AG04449 (cell line): ENCODE results near the gene PRKN.

Source experiments
- CTCF ChIA-PET: fragments of 350-600 bp; formaldehyde crosslinking; extraction: SDS; loops from one replicate; lab custom pipeline; 2021; ENCODE audit warnings: antibody characterized with exemption; lab: Yijun Ruan, JAX
- POLR2A ChIA-PET: fragments of 400-600, 350-600 bp; formaldehyde crosslinking; extraction: SDS; loops from one replicate; lab custom pipeline; 2020; ENCODE audit warnings: antibody characterized with exemption, inconsistent platforms; lab: Yijun Ruan, JAX
- DNase-seq: peaks from one replicate; pipeline ENCODE4 v3.0.0-alpha.2; 2010; ENCODE audit warnings: low read depth, low spot score
- H3K4me3 ChIP-seq: 2 replicates; pipeline ENCODE4 v1.5.1; 2011; ENCODE audit warnings: low read depth, mild to moderate bottlenecking, control low read depth, low read length
- TF ChIP-seq, protein P1 (sequence below): IDR thresholded peaks from one replicate; pipeline ENCODE4 v1.5.1; 2011; ENCODE audit warnings: mild to moderate bottlenecking, moderate library complexity, low read length, control low read depth, inconsistent platforms; ENCODE audit not compliant: insufficient read depth; ENCODE audit errors: missing control alignments

PRKN gene

DNA sequence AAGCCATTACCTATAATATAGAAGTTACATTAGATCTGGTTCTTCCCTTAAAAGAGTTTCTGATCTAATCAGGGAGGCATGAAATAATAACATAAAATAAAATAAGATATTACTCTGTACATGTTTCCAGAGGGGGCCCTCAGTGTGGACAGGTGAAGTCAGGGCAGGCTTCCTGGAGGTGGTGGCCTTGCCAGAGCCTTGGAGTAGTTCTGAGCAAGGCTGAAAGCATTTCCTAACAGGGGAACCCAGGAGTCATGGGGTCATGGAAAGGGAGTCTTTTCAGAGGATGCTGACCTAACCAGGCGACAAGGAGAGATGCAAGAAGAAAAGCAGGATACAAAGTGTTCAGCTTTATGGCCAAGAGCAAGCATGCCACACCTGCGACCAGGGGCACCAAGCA lies 982.4 kb downstream of the PRKN start:
- H3K4me3 ChIP-seq = no peak overlapping the region
- TF ChIP-seq, protein P1, sequence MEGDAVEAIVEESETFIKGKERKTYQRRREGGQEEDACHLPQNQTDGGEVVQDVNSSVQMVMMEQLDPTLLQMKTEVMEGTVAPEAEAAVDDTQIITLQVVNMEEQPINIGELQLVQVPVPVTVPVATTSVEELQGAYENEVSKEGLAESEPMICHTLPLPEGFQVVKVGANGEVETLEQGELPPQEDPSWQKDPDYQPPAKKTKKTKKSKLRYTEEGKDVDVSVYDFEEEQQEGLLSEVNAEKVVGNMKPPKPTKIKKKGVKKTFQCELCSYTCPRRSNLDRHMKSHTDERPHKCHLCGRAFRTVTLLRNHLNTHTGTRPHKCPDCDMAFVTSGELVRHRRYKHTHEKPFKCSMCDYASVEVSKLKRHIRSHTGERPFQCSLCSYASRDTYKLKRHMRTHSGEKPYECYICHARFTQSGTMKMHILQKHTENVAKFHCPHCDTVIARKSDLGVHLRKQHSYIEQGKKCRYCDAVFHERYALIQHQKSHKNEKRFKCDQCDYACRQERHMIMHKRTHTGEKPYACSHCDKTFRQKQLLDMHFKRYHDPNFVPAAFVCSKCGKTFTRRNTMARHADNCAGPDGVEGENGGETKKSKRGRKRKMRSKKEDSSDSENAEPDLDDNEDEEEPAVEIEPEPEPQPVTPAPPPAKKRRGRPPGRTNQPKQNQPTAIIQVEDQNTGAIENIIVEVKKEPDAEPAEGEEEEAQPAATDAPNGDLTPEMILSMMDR = no peak
- DNase-seq = no peak
- POLR2A ChIA-PET = no interaction called here
- CTCF ChIA-PET = no interaction called here

DNA sequence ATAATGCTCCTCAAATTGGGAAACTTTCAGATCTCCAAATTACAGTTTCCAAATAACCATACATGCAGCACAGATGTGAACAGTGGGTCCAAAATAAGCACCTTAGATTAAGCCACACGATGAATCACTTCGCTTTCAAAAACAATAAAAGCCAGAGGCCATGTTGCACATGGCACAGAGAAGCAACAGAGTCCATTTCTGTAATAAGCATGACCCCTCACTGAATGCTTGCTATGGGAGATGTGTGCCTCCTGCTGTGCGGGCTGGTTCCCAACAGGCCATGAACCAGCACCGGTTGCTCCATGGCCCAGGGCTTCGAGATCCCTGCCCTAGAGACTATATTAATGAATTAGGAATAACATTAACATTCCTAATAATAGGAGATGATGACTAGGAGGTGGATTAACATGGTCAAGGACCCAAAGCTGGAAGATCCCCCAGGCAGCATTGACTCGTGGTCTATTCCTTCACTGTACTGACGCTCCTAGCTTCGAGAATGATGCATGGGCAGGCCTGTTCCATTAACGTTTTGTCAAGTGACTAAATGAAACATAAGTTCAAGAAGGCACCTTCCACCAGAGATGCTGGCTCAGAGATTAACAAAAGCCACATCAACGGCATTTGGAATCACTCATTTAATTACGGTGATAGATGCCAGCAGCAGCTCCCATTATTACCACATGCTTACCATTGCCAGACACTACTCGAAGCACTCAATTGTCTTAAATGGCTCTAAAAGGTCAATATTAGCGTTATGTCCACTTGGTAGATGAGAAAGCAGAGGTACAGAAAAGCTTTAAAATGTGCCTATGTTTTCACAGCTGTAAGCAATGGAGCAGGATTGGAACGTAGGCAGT lies 983.1 kb downstream of the PRKN start:
- TF ChIP-seq, protein P1 = no peak
- ChIA-PET POLR2A (no interaction called here), CTCF (no interaction called here)
- no peak overlapping the region for H3K4me3 ChIP-seq
- no peak for DNase-seq

DNA sequence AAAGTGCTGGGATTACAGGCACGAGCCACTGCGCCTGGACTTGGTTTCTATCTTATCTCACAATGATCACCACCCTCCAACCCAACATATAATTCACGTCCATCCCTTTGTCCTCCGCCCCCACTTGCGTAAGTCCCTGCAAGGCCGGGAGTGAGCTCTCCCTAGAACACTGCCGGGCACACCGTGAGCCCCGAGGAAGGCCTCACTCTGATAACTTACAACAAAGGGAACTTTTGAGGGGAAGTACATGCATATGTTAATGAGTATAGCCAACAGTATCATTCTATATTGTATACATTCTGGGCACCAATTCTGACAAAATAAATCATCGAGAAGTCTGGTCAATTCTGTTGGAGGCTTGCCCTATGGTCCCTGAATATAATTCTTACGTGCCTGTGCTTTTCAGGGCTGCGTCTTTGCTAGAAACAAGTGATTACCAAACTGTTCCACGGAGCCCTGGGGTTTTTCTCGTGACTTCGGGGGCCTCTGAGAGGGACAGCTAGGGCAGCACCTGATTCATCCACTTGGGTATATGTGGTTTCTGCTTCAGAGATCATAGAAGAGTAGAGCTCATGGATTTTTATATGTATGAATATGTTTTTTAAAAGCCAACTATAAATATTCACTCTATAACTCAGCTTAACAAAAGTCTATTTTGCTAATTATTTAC lies 983.9 kb downstream of the PRKN start:
- CTCF ChIA-PET = no interaction called here
- H3K4me3 ChIP-seq = no peak overlapping the region
- DNase-seq = no peak
- TF ChIP-seq, protein P1 = no peak
- POLR2A ChIA-PET = no interaction called here

DNA sequence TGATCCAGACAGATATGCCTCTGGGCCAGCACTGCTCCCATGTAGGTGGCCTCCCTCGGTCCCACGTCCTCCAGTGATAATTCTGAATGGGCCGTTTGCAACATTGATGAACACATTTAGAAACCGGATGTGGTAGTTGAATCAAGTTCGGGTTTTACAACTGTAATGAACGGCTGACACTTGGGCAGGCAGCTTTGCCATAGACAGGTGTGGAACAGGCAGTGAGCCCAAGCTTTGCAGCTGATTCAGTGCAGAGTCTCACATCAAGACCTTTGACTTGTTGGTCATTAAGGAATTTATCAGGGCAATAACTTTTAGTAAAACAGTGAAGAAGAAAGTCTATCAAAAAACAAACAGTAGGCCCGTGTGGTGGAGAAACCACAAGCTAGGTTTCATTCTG lies 987.1 kb downstream of the PRKN start:
- no peak overlapping the region for H3K4me3 ChIP-seq
- no peak for DNase-seq
- POLR2A ChIA-PET = no interaction called here
- TF ChIP-seq, protein P1 = no peak
- CTCF ChIA-PET = no interaction called here

DNA sequence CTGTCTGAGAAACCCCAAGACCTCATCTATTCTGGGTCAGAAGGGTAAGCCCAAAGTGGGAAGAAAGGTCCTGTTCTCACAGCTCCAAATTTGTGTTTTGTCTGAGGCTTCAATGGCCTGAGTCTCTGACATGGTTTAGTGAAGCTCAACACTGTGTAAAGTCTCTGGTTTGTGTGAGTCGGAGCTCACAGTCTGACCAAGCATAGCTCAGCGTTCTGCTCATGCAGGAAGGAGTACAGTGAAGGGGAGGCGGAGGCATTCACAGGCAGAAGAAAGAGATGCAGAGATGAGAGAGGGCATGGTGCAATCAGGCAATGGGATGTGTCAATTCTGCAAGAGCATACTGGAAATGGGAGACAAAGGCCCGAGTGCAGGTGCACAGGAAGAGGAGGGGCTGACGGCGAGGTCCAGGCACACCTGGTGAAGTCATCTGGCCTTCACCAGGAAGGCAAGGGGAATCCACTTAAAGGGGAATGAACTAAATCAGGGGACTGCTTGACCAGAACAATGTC lies 990.7 kb downstream of the PRKN start:
- no peak for DNase-seq
- TF ChIP-seq, protein P1 = no peak
- CTCF ChIA-PET = no interaction called here
- no peak overlapping the region for H3K4me3 ChIP-seq
- POLR2A ChIA-PET = no interaction called here

DNA sequence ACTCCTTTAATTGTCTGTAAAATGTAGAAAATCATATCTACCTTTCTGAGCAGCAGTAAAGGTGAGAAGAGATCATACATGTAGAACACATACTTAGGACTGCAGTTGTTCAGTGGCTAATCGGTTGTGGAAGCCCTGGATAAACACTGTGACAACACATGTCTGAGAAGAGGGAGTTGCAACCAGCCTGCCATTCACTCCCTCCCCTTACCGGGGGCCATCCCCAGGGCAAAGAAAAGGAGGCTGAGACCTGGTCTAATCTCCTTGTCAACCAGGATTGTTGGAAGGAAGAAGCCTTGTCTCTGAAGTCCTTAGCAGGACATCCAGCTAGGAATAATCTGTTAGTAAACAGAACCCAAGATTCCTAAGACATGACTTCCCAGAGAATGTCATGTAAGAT lies 991.2 kb downstream of the PRKN start:
- H3K4me3 ChIP-seq = no peak overlapping the region
- no peak for DNase-seq
- TF ChIP-seq, protein P1 = no peak
- ChIA-PET CTCF (no interaction called here), POLR2A (no interaction called here)
